Stimulated activated effector memory CD8-positive, alpha-beta T cell treated with anti-CD3 and anti-CD28 coated beads, Interleukin-12 subunit alpha, Interleukin-12 subunit beta, amount 100 ng/mL, for 72 hours (primary cell): ENCODE data around the gene OR2C3.

Source experiments
- ATAC-seq: fragments of 150-1000 bp; cut with Tn5 transposase; 2 replicates; pipeline ENCODE4 v1.10.0; 2021
- DNase-seq, 2 donors: peaks; one replicate each; pipeline ENCODE4 v3.0.0; 2021 to 2022; ENCODE audit warnings: low spot score in 2 of 2
- H3K27ac Mint-ChIP-seq: one replicate; pipeline ENCODE4 v1.8.0; 2022; ENCODE audit warnings: mild to moderate bottlenecking, mixed read lengths
- H3K36me3 Mint-ChIP-seq: one replicate; pipeline ENCODE4 v1.8.0; 2022; ENCODE audit warnings: mild to moderate bottlenecking, mixed read lengths
- H3K4me1 Mint-ChIP-seq: one replicate; pipeline ENCODE4 v1.8.0; 2022; ENCODE audit warnings: mixed read lengths
- H3K4me3 Mint-ChIP-seq: one replicate; pipeline ENCODE4 v1.8.0; 2022; ENCODE audit warnings: mild to moderate bottlenecking, mixed read lengths
- H3K9me3 Mint-ChIP-seq: one replicate; pipeline ENCODE4 v1.8.0; 2022; ENCODE audit warnings: mixed read lengths

OR2C3 gene

GRCh38 chr1:247536340-247536739 is at the start of gene OR2C3:
OR2C3 (minus strand) TSS chr1:247536440; CDS start chr1:247532511, 3,929 bp downstream.
- Mint-ChIP-seq H3K27ac (no peak within 1 kb of the TSS), H3K4me1 (no peaks in the 10 kb centered on the region), H3K9me3 (no peaks in the 10 kb centered on the region), H3K36me3 (no peaks in the 10 kb centered on the region), H3K4me3 (no peak within 1 kb of the TSS)
- DNase-seq (no peak), ATAC-seq (no peak)

- DNase-seq = no peak
- ATAC-seq = no peak
- Mint-ChIP-seq H3K9me3 (no peaks in the 10 kb centered on the region), H3K27ac (no peak overlapping the region), H3K36me3 (no peaks in the 10 kb centered on the region), H3K4me1 (no peaks in the 10 kb centered on the region), H3K4me3 (no peak overlapping the region)
These were observed 42.8 kb upstream of the OR2C3 start for GRCh38 chr1:247578946-247579460.

- Mint-ChIP-seq H3K36me3 (no peaks in the 10 kb centered on the region), H3K9me3 (no peaks in the 10 kb centered on the region), H3K27ac (no peak overlapping the region), H3K4me3 (no peak overlapping the region), H3K4me1 (no peaks in the 10 kb centered on the region)
- ATAC-seq (no peak), DNase-seq (no peak)
These were observed 40.3 kb upstream of the OR2C3 start for GRCh38 chr1:247576514-247576913.

- Mint-ChIP-seq H3K4me1 (no peaks in the 10 kb centered on the region), H3K27ac (no peak overlapping the region), H3K36me3 (no peaks in the 10 kb centered on the region), H3K9me3 (peaks cover 4% of the 10 kb centered on the region), H3K4me3 (no peak overlapping the region)
- ATAC-seq (no peak), DNase-seq (no peak)
These were observed 38.4 kb upstream of the OR2C3 start for GRCh38 chr1:247574664-247575063.

GRCh38 chr1:247574236-247574635 is 38.0 kb upstream of the OR2C3 start:
- no peak overlapping the region for H3K4me3 Mint-ChIP-seq
- DNase-seq = no peak
- no peaks in the 10 kb centered on the region for H3K36me3 Mint-ChIP-seq
- peaks cover 4% of the 10 kb centered on the region for H3K9me3 Mint-ChIP-seq
- no peaks in the 10 kb centered on the region for H3K4me1 Mint-ChIP-seq
- H3K27ac Mint-ChIP-seq = no peak overlapping the region
- no peak for ATAC-seq

GRCh38 chr1:247562198-247562597 is 26.0 kb upstream of the OR2C3 start:
- Mint-ChIP-seq H3K4me3 (no peak overlapping the region), H3K4me1 (no peaks in the 10 kb centered on the region), H3K9me3 (no peaks in the 10 kb centered on the region), H3K27ac (no peak overlapping the region), H3K36me3 (no peaks in the 10 kb centered on the region)
- DNase-seq = no peak
- no peak for ATAC-seq

- H3K4me3 Mint-ChIP-seq = no peak overlapping the region
- H3K9me3 Mint-ChIP-seq = no peaks in the 10 kb centered on the region
- H3K27ac Mint-ChIP-seq = no peak overlapping the region
- no peaks in the 10 kb centered on the region for H3K36me3 Mint-ChIP-seq
- ATAC-seq (no peak), DNase-seq (no peak)
- no peaks in the 10 kb centered on the region for H3K4me1 Mint-ChIP-seq
These were observed 25.5 kb upstream of the OR2C3 start for GRCh38 chr1:247561711-247562110.

- H3K9me3 Mint-ChIP-seq = no peaks in the 10 kb centered on the region
- no peak overlapping the region for H3K4me3 Mint-ChIP-seq
- no peaks in the 10 kb centered on the region for H3K4me1 Mint-ChIP-seq
- no peak overlapping the region for H3K27ac Mint-ChIP-seq
- no peaks in the 10 kb centered on the region for H3K36me3 Mint-ChIP-seq
- DNase-seq (no peak), ATAC-seq (no peak)
These were observed 21.9 kb upstream of the OR2C3 start for GRCh38 chr1:247557926-247558674.

- Mint-ChIP-seq H3K9me3 (no peaks in the 10 kb centered on the region), H3K4me1 (peaks cover 11% of the 10 kb centered on the region), H3K36me3 (no peaks in the 10 kb centered on the region), H3K27ac (no peak overlapping the region), H3K4me3 (no peak overlapping the region)
- DNase-seq (no peak), ATAC-seq (no peak)
These were observed 16.0 kb upstream of the OR2C3 start for GRCh38 chr1:247552231-247552630.

- DNase-seq (no peak), ATAC-seq (no peak)
- H3K36me3 Mint-ChIP-seq = no peaks in the 10 kb centered on the region
- no peak overlapping the region for H3K4me3 Mint-ChIP-seq
- no peak overlapping the region for H3K27ac Mint-ChIP-seq
- no peaks in the 10 kb centered on the region for H3K9me3 Mint-ChIP-seq
- peaks cover 11% of the 10 kb centered on the region for H3K4me1 Mint-ChIP-seq
These were observed 15.5 kb upstream of the OR2C3 start for GRCh38 chr1:247551721-247552120.

- Mint-ChIP-seq H3K4me1 (peaks cover 11% of the 10 kb centered on the region), H3K27ac (no peak within 1 kb of the TSS), H3K9me3 (no peaks in the 10 kb centered on the region), H3K36me3 (no peaks in the 10 kb centered on the region), H3K4me3 (no peak within 1 kb of the TSS)
- no peak for DNase-seq
- no peak for ATAC-seq
These were observed 12.5 kb upstream of the OR2C3 start, which contains the start of gene GCSAML for GRCh38 chr1:247548769-247549182. GCSAML (plus strand) TSS chr1:247549134; CDS start chr1:247549192, 58 bp downstream.

GRCh38 chr1:247548092-247548491 is 11.9 kb upstream of the OR2C3 start:
- no peaks in the 10 kb centered on the region for H3K9me3 Mint-ChIP-seq
- no peak overlapping the region for H3K27ac Mint-ChIP-seq
- H3K36me3 Mint-ChIP-seq = no peaks in the 10 kb centered on the region
- H3K4me1 Mint-ChIP-seq = peaks cover 11% of the 10 kb centered on the region
- no peak for ATAC-seq
- no peak for DNase-seq
- no peak overlapping the region for H3K4me3 Mint-ChIP-seq

GRCh38 chr1:247542811-247543210 is 6.6 kb upstream of the OR2C3 start:
- Mint-ChIP-seq H3K9me3 (no peaks in the 10 kb centered on the region), H3K36me3 (no peaks in the 10 kb centered on the region), H3K27ac (no peak overlapping the region), H3K4me1 (no peaks in the 10 kb centered on the region), H3K4me3 (no peak overlapping the region)
- DNase-seq (no peak), ATAC-seq (no peak)

GRCh38 chr1:247540581-247540980 is 4.3 kb upstream of the OR2C3 start:
- ATAC-seq = no peak
- no peaks in the 10 kb centered on the region for H3K4me1 Mint-ChIP-seq
- H3K27ac Mint-ChIP-seq = no peak overlapping the region
- no peak overlapping the region for H3K4me3 Mint-ChIP-seq
- no peak for DNase-seq
- H3K36me3 Mint-ChIP-seq = no peaks in the 10 kb centered on the region
- H3K9me3 Mint-ChIP-seq = no peaks in the 10 kb centered on the region

- Mint-ChIP-seq H3K27ac (no peak overlapping the region), H3K4me3 (no peak overlapping the region), H3K36me3 (no peaks in the 10 kb centered on the region), H3K9me3 (no peaks in the 10 kb centered on the region), H3K4me1 (no peaks in the 10 kb centered on the region)
- DNase-seq (no peak), ATAC-seq (no peak)
These were observed 3.0 kb upstream of the OR2C3 start for GRCh38 chr1:247539215-247539614.

GRCh38 chr1:247538561-247538960 is 2.3 kb upstream of the OR2C3 start:
- no peaks in the 10 kb centered on the region for H3K4me1 Mint-ChIP-seq
- H3K9me3 Mint-ChIP-seq = no peaks in the 10 kb centered on the region
- no peak overlapping the region for H3K4me3 Mint-ChIP-seq
- DNase-seq (no peak), ATAC-seq (no peak)
- no peak overlapping the region for H3K27ac Mint-ChIP-seq
- H3K36me3 Mint-ChIP-seq = no peaks in the 10 kb centered on the region
